OCI-LY7 (cell line): ENCODE data around the gene PGA4.
"Not testable (repeated sequence)": the region's sequence is repeated elsewhere in the genome, so short reads cannot be mapped to it uniquely, and the experiment has no call there.

Experiments used
- CTCF ChIP-seq: fragments of 200-600 bp; sonication (generic); conservative IDR thresholded peaks from 2 replicates; pipeline ENCODE4 v1.5.1; 2014; ENCODE audit warnings: mild to moderate bottlenecking, antibody characterized with exemption, low read length, moderate library complexity, mixed read lengths
- EZH2phosphoT487 ChIP-seq: fragments of 200-600 bp; sonication (generic); IDR thresholded peaks from 2 replicates; pipeline ENCODE4 v1.6.1; 2018; ENCODE audit warnings: low read depth, borderline replicate concordance, mild to moderate bottlenecking, mixed run types, antibody characterized with exemption, low read length, moderate library complexity, mixed read lengths

GRCh38 chr11:61240288-61240687 lies 18.1 kb downstream of the PGA4 start:
- TF ChIP-seq CTCF, EZH2phosphoT487: not testable (repeated sequence)
